Measurements from ENCODE around the gene NUMA1. TPM values are rescaled to one million over a fixed set of nuclear protein-coding genes. Genes with fewer than 3 reads are reported as not detected.
A peak's percentile ranks its signal among the peaks of the same experiment; 100 is the strongest.

The NUMA1 gene
- total and polyA plus RNA-seq, 9 of the 15 experiments (the other 6 are each of a cell fraction or from before 2014, with no cell fraction given) = 4.1 to 104 (median 51.2) TPM

DNA sequence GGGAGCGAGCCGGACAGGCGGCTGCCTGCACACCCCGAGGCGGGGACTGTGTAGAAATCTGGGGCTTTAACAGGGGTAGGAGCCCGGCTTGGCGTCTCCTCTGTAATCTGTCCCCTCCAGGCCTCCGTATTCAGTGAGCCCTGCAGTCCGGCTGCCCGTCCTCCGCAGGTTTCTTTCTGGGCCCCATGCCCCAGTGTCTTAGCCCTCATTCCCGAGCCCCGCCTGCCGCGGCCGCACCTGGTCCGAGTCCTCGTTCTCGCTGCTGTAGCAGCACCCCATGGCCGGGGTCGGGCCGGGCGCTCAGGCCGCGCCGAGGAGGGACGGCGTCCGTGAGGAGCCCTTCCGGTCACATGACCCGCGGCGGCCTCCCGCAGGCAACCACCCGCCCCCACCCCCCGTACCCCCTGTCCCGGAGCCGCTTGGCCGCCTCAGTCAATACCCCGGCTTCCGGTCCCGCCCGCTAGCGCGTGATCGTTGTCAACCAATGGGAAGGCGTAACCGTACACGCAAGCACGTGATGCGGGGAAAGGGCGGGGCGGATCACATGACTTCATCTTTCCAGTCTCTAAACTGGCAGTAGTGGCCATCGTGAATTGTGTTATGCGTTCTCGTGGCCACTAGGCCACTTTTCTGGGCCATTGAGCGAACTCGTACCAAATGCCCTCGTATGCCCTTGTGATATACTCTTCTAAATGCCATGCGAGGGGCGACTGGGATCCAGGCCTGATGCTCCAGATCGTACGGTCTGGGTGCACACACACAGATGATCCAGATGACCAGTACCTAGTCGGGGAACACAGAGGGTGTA lies 22.8 kb upstream of the NUMA1 start, which contains the start of gene LAMTOR1 (continued):
- TF ChIP-seq POLR3A (IDR thresholded peaks at IDR 0.05; ENCODE audit: borderline replicate concordance, extremely low read depth, insufficient read depth, insufficient read length) = no peak
- no peak for TF ChIP-seq ZNF785 (CRISPR knock-in tag; IDR thresholded peaks at IDR 0.05)
- TF ChIP-seq, protein P1, sequence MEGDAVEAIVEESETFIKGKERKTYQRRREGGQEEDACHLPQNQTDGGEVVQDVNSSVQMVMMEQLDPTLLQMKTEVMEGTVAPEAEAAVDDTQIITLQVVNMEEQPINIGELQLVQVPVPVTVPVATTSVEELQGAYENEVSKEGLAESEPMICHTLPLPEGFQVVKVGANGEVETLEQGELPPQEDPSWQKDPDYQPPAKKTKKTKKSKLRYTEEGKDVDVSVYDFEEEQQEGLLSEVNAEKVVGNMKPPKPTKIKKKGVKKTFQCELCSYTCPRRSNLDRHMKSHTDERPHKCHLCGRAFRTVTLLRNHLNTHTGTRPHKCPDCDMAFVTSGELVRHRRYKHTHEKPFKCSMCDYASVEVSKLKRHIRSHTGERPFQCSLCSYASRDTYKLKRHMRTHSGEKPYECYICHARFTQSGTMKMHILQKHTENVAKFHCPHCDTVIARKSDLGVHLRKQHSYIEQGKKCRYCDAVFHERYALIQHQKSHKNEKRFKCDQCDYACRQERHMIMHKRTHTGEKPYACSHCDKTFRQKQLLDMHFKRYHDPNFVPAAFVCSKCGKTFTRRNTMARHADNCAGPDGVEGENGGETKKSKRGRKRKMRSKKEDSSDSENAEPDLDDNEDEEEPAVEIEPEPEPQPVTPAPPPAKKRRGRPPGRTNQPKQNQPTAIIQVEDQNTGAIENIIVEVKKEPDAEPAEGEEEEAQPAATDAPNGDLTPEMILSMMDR (IDR thresholded peaks at IDR 0.05 in 2 of 3, conservative IDR thresholded peaks at IDR 0.05 in 1 of 3; ENCODE audit: insufficient read depth in 2 of 3, low read depth in 1 of 3, low read length in 3 of 3) = peak; percentile 49 to 71 (median 66)
- no peak for TF ChIP-seq MIER1 (IDR thresholded peaks at IDR 0.05; ENCODE audit: low read depth)
- 0 out of 2 replicates have a peak, but pooled peaks have one; percentile 24 for TF ChIP-seq TEAD4 (IDR thresholded peaks at IDR 0.05; ENCODE audit: low read length)
- TF ChIP-seq TEAD4 (CRISPR knock-in tag; IDR thresholded peaks at IDR 0.05; ENCODE audit: borderline replicate concordance) = no peak
- TF ChIP-seq, protein P2, sequence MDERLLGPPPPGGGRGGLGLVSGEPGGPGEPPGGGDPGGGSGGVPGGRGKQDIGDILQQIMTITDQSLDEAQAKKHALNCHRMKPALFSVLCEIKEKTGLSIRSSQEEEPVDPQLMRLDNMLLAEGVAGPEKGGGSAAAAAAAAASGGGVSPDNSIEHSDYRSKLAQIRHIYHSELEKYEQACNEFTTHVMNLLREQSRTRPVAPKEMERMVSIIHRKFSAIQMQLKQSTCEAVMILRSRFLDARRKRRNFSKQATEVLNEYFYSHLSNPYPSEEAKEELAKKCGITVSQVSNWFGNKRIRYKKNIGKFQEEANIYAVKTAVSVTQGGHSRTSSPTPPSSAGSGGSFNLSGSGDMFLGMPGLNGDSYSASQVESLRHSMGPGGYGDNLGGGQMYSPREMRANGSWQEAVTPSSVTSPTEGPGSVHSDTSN (CRISPR knock-in tag; IDR thresholded peaks at IDR 0.05; ENCODE audit: low read depth) = no peak
- TF ChIP-seq, protein P2 (tag; conservative IDR thresholded peaks at IDR 0.05; ENCODE audit: low read depth) = 0 out of 2 replicates have a peak, but pooled peaks have one; percentile 22
- TF ChIP-seq NR4A1 (CRISPR knock-in tag; IDR thresholded peaks at IDR 0.05) = no peak
- peak; percentile 90 for TF ChIP-seq NR4A1 (tag; IDR thresholded peaks at IDR 0.05)
- no peak for TF ChIP-seq ZBTB34 (CRISPR knock-in tag; IDR thresholded peaks at IDR 0.05)
- no peak for TF ChIP-seq SMARCA4 (IDR thresholded peaks at IDR 0.05)
- TF ChIP-seq E2F3 (CRISPR knock-in tag; IDR thresholded peaks at IDR 0.05) = 0 out of 2 replicates have a peak, but pooled peaks have one; percentile 26
- TF ChIP-seq RNF2 (IDR thresholded peaks at IDR 0.05) = 0 out of 2 replicates have a peak, but pooled peaks have one; percentile 49
- TF ChIP-seq ZNF197 (CRISPR knock-in tag; IDR thresholded peaks at IDR 0.05; ENCODE audit: low read depth) = no peak
- peak; percentile 65; the same call in 1 of the 2 replicates for TF ChIP-seq MYNN (IDR thresholded peaks at IDR 0.05)
- no peak for TF ChIP-seq MYNN (CRISPR knock-in tag; IDR thresholded peaks at IDR 0.05)
- peak; percentile 51 for TF ChIP-seq FIP1L1 (IDR thresholded peaks at IDR 0.05; ENCODE audit: low read depth, low read length, poor library complexity, severe bottlenecking)
- 0 out of 2 replicates have a peak, but pooled peaks have one; percentile 36 for TF ChIP-seq HSF4 (CRISPR knock-in tag; IDR thresholded peaks at IDR 0.05; ENCODE audit: borderline replicate concordance)
- TF ChIP-seq ZNF766 (CRISPR knock-in tag; conservative IDR thresholded peaks at IDR 0.05) = no peak
- TF ChIP-seq, protein P3, sequence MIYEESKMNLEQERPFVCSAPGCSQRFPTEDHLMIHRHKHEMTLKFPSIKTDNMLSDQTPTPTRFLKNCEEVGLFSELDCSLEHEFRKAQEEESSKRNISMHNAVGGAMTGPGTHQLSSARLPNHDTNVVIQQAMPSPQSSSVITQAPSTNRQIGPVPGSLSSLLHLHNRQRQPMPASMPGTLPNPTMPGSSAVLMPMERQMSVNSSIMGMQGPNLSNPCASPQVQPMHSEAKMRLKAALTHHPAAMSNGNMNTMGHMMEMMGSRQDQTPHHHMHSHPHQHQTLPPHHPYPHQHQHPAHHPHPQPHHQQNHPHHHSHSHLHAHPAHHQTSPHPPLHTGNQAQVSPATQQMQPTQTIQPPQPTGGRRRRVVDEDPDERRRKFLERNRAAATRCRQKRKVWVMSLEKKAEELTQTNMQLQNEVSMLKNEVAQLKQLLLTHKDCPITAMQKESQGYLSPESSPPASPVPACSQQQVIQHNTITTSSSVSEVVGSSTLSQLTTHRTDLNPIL (CRISPR knock-in tag; IDR thresholded peaks at IDR 0.05) = 0 out of 2 replicates have a peak, but pooled peaks have one; percentile 57
- peak; percentile 87 for TF ChIP-seq SUPT5H (IDR thresholded peaks at IDR 0.05)

Data from K562 (cell line).